ENCODE measurements around the gene ANTKMT.

The ANTKMT gene

GRCh38 chr16:708019-708418 is 12.9 kb upstream of the ANTKMT start:
- Histone ChIP-seq H3K4me3 (ENCODE audit: severe bottlenecking) (no peak overlapping the region), H3K4me1 (ENCODE audit: insufficient read depth, poor library complexity, severe bottlenecking) (peaks cover 9% of the 10 kb centered on the region), H3K27me3 (ENCODE audit: insufficient read depth, poor library complexity, severe bottlenecking) (no peaks in the 10 kb centered on the region), H3K9me3 (ENCODE audit: severe bottlenecking) (no peaks in the 10 kb centered on the region), H3K36me3 (ENCODE audit: low read depth) (no peaks in the 10 kb centered on the region), H3K27ac (ENCODE audit: poor library complexity, severe bottlenecking) (no peak overlapping the region)
- no peak for TF ChIP-seq CTCF (IDR thresholded peaks at IDR 0.05; ENCODE audit: poor library complexity, severe bottlenecking)
- no peak for DNase-seq (ENCODE audit: low spot score)
- ATAC-seq (ENCODE audit: low read depth): no peak

- Histone ChIP-seq H3K36me3 (ENCODE audit: low read depth) (no peaks in the 10 kb centered on the region), H3K9me3 (ENCODE audit: severe bottlenecking) (no peaks in the 10 kb centered on the region), H3K27me3 (ENCODE audit: insufficient read depth, poor library complexity, severe bottlenecking) (no peaks in the 10 kb centered on the region), H3K4me1 (ENCODE audit: insufficient read depth, poor library complexity, severe bottlenecking) (peaks cover 11% of the 10 kb centered on the region), H3K27ac (ENCODE audit: poor library complexity, severe bottlenecking) (no peak overlapping the region), H3K4me3 (ENCODE audit: severe bottlenecking) (no peak overlapping the region)
- no peak for DNase-seq (ENCODE audit: low spot score)
- ATAC-seq (ENCODE audit: low read depth): no peak
- TF ChIP-seq CTCF (IDR thresholded peaks at IDR 0.05; ENCODE audit: poor library complexity, severe bottlenecking): no peak
Observed at GRCh38 chr16:708959-709358, 12.0 kb upstream of the ANTKMT start.

GRCh38 chr16:709566-710499 is 11.1 kb upstream of the ANTKMT start:
- no peaks in the 10 kb centered on the region for H3K36me3 ChIP-seq (ENCODE audit: low read depth)
- DNase-seq (ENCODE audit: low spot score): no peak
- peaks cover 18% of the 10 kb centered on the region for H3K4me1 ChIP-seq (ENCODE audit: insufficient read depth, poor library complexity, severe bottlenecking)
- no peak for ATAC-seq (ENCODE audit: low read depth)
- no peak overlapping the region for H3K27ac ChIP-seq (ENCODE audit: poor library complexity, severe bottlenecking)
- no peak for TF ChIP-seq CTCF (IDR thresholded peaks at IDR 0.05; ENCODE audit: poor library complexity, severe bottlenecking)
- H3K9me3 ChIP-seq (ENCODE audit: severe bottlenecking): no peaks in the 10 kb centered on the region
- H3K27me3 ChIP-seq (ENCODE audit: insufficient read depth, poor library complexity, severe bottlenecking): no peaks in the 10 kb centered on the region
- no peak overlapping the region for H3K4me3 ChIP-seq (ENCODE audit: severe bottlenecking)

- ATAC-seq (ENCODE audit: low read depth) (no peak), DNase-seq (ENCODE audit: low spot score) (no peak)
- Histone ChIP-seq H3K36me3 (ENCODE audit: low read depth) (no peaks in the 10 kb centered on the region), H3K4me3 (ENCODE audit: severe bottlenecking) (no peak overlapping the region), H3K27ac (ENCODE audit: poor library complexity, severe bottlenecking) (no peak overlapping the region), H3K27me3 (ENCODE audit: insufficient read depth, poor library complexity, severe bottlenecking) (no peaks in the 10 kb centered on the region), H3K4me1 (ENCODE audit: insufficient read depth, poor library complexity, severe bottlenecking) (peaks cover 18% of the 10 kb centered on the region), H3K9me3 (ENCODE audit: severe bottlenecking) (no peaks in the 10 kb centered on the region)
- no peak for TF ChIP-seq CTCF (IDR thresholded peaks at IDR 0.05; ENCODE audit: poor library complexity, severe bottlenecking)
Observed at GRCh38 chr16:710500-711075, 10.4 kb upstream of the ANTKMT start.

GRCh38 chr16:711084-711483 is 9.9 kb upstream of the ANTKMT start:
- ATAC-seq (ENCODE audit: low read depth) (no peak), DNase-seq (ENCODE audit: low spot score) (no peak)
- Histone ChIP-seq H3K27ac (ENCODE audit: poor library complexity, severe bottlenecking) (no peak overlapping the region), H3K9me3 (ENCODE audit: severe bottlenecking) (no peaks in the 10 kb centered on the region), H3K4me1 (ENCODE audit: insufficient read depth, poor library complexity, severe bottlenecking) (peaks cover 18% of the 10 kb centered on the region), H3K36me3 (ENCODE audit: low read depth) (no peaks in the 10 kb centered on the region), H3K27me3 (ENCODE audit: insufficient read depth, poor library complexity, severe bottlenecking) (no peaks in the 10 kb centered on the region), H3K4me3 (ENCODE audit: severe bottlenecking) (no peak overlapping the region)
- no peak for TF ChIP-seq CTCF (IDR thresholded peaks at IDR 0.05; ENCODE audit: poor library complexity, severe bottlenecking)

All from RWPE2 (cell line).